Endodermal cell (in vitro differentiated cells): Measurements from ENCODE around the gene ENDOV. TPM values are rescaled to one million over a fixed set of nuclear protein-coding genes. Genes with fewer than 3 reads are reported as not detected.
A peak's percentile ranks its signal among the peaks of the same experiment; 100 is the strongest.

Experiments used
- DNase-seq: peaks from one replicate; pipeline ENCODE4 v3.0.0-alpha.2; 2017
- H3K27ac ChIP-seq: 2 replicates; pipeline ENCODE4 v1.5.1; 2013; ENCODE audit warnings: mild to moderate bottlenecking, low read depth, low read length, moderate library complexity
- H3K27me3 ChIP-seq: 2 replicates; pipeline ENCODE4 v1.6.1; 2013; ENCODE audit warnings: mild to moderate bottlenecking, low read length, moderate library complexity; ENCODE audit not compliant: insufficient read depth, control insufficient read depth, poor library complexity, severe bottlenecking
- H3K36me3 ChIP-seq: 2 replicates; pipeline ENCODE4 v1.7.0; 2013; ENCODE audit warnings: mild to moderate bottlenecking, low read length, moderate library complexity; ENCODE audit not compliant: control insufficient read depth, insufficient read depth
- H3K4me1 ChIP-seq: one replicate; pipeline ENCODE4 v1.7.0; 2013; ENCODE audit warnings: low read length; ENCODE audit not compliant: control insufficient read depth, insufficient read depth
- H3K4me3 ChIP-seq: 2 replicates; pipeline ENCODE4 v1.5.1; 2013; ENCODE audit warnings: mild to moderate bottlenecking, low read length, moderate library complexity
- H3K9ac ChIP-seq: 2 replicates; pipeline ENCODE4 v1.6.1; 2013; ENCODE audit warnings: mild to moderate bottlenecking, low read length, moderate library complexity; ENCODE audit not compliant: poor library complexity, severe bottlenecking; ENCODE audit errors: extremely low read depth
- H3K9me3 ChIP-seq: 2 replicates; pipeline ENCODE4 v1.6.1; 2013; ENCODE audit warnings: mild to moderate bottlenecking, low read length, moderate library complexity; ENCODE audit not compliant: control insufficient read depth
- H3K27ac Mint-ChIP-seq: 2 replicates; pipeline ENCODE4 v1.8.0; 2020; ENCODE audit warnings: mixed read lengths
- H3K27me3 Mint-ChIP-seq: 2 replicates; pipeline ENCODE4 v1.8.0; 2021; ENCODE audit warnings: mild to moderate bottlenecking, mixed read lengths; ENCODE audit not compliant: insufficient read depth
- H3K36me3 Mint-ChIP-seq: 2 replicates; pipeline ENCODE4 v1.8.0; 2020; ENCODE audit warnings: low read depth, mixed read lengths
- H3K4me1 Mint-ChIP-seq: 2 replicates; pipeline ENCODE4 v1.8.0; 2020; ENCODE audit warnings: mixed read lengths
- H3K4me3 Mint-ChIP-seq: 2 replicates; pipeline ENCODE4 v1.8.0; 2020; ENCODE audit warnings: mild to moderate bottlenecking, moderate library complexity, mixed read lengths
- H3K9me3 Mint-ChIP-seq: 2 replicates; pipeline ENCODE4 v1.8.0; 2020; ENCODE audit warnings: mild to moderate bottlenecking, mixed read lengths
- CTCF ChIP-seq: fragments of 200-600 bp; sonication (generic); conservative IDR thresholded peaks from 2 replicates; pipeline ENCODE4 v1.5.0; 2021; ENCODE audit warnings: antibody characterized with exemption, mild to moderate bottlenecking
- WGBS, 2 experiments: methylation state at CpG; one replicate each; pipeline versions ENCODE4 v1.1.5 to v1.1.7; 2013; ENCODE audit warnings: missing lambda C conversion rate in 2 of 2, mixed read lengths in 1 of 2; ENCODE audit not compliant: insufficient coverage in 1 of 2, insufficient read length in 1 of 2; 5-methylcytosine and 5-hydroxymethylcytosine counted together
- long read RNA-seq, 4 experiments: library from polyadenylated mRNA in 2 of 4; library from RNA in 1 of 4; library from capped mRNA in 1 of 4; stranded (forward) in 3 of 4; unstranded in 1 of 4; transcript quantifications; one replicate each; pipeline ENCODE4 v2.0.0, GENCODE V29; 2020 to 2021; ENCODE audit warnings: inconsistent platforms in 1 of 4
- polyA plus RNA-seq, 2 experiments: library from polyadenylated mRNA; stranded (reverse); fragments of 50-300 nt; gene quantifications; one replicate each; pipeline ENCODE4 v1.2.3, GENCODE V29; 2013
- total RNA-seq, 2 donors: library from RNA; stranded (reverse); fragmentation: NEBNext Ultra II Directional in 1 of 2; extraction: Animal tissue kit (Norgen Biotek cat#: 25700) in 1 of 2; gene quantifications; 2 replicates in 1 of 2; 3 replicates in 1 of 2; pipeline ENCODE4 v1.2.1, GENCODE V29; 2021

Gene ENDOV
- total RNA-seq: 10 to 100 TPM; 38.8 to 47.1 TPM
- 33.2 TPM for polyA plus RNA-seq (2013, experiment 1 of 2)
- 32.9 TPM for polyA plus RNA-seq (2013, experiment 2 of 2)
- long read RNA-seq, experiment 1, partial matches to known transcripts: 4 of 11 reads
- long read RNA-seq, experiment 1, other reads (novel, unspliced or antisense): 7 of 11 reads
- long read RNA-seq, experiment 2, partial matches to known transcripts: 9 of 39 reads
- long read RNA-seq, experiment 2, other reads (novel, unspliced or antisense): 29 of 39 reads
- long read RNA-seq, experiment 3, transcript ENDOV-201 (8 exons, 1,226 nt): major isoform, 8 of 62 reads
- long read RNA-seq, experiment 3, partial matches to known transcripts: 9 of 62 reads
- long read RNA-seq, experiment 3, other reads (novel, unspliced or antisense): 39 of 62 reads
- long read RNA-seq, experiment 4, partial matches to known transcripts: 4 of 42 reads
- long read RNA-seq, experiment 4, other reads (novel, unspliced or antisense): 33 of 42 reads

- Mint-ChIP-seq H3K27ac (peak within 1 kb of the TSS; percentile 97), H3K4me3 (peak within 1 kb of the TSS; percentile 87), H3K27me3 (peaks cover 15% of the 10 kb centered on the region), H3K4me1 (peaks cover 35% of the 10 kb centered on the region), H3K9me3 (no peaks in the 10 kb centered on the region), H3K36me3 (peaks cover 28% of the 10 kb centered on the region)
- no peaks in the 10 kb centered on the region for H3K9me3 ChIP-seq
- peak; percentile 98 for DNase-seq
- peak within 1 kb of the TSS; percentile 96 for H3K4me3 ChIP-seq
- WGBS, 2 experiments: 0 to 1% methylated on average over 62 to 97 of the region's 97 CpGs
- TF ChIP-seq CTCF: no peak
- peaks cover 10% of the 10 kb centered on the region for H3K4me1 ChIP-seq
- peak within 1 kb of the TSS; percentile 92 for H3K9ac ChIP-seq
- H3K36me3 ChIP-seq: peaks cover 21% of the 10 kb centered on the region
- H3K27ac ChIP-seq: peak within 1 kb of the TSS; percentile 94
- no peaks in the 10 kb centered on the region for H3K27me3 ChIP-seq
Measured at GRCh38 chr17:80414803-80415625, at the start of gene ENDOV. TSS of gene ENDOV (plus strand) at chr17:80415167. CDS start at chr17:80415195, 28 bp downstream.

- 95% methylated on average over 11 of the region's 11 CpGs for whole genome bisulfite sequencing, 2 experiments
- no peaks in the 10 kb centered on the region for H3K27me3 ChIP-seq
- no peaks in the 10 kb centered on the region for H3K9me3 ChIP-seq
- no peak overlapping the region for H3K4me3 ChIP-seq
- Mint-ChIP-seq H3K9me3 (peaks cover 3% of the 10 kb centered on the region), H3K36me3 (peaks cover 79% of the 10 kb centered on the region), H3K27ac (no peak overlapping the region), H3K27me3 (no peaks in the 10 kb centered on the region), H3K4me1 (no peaks in the 10 kb centered on the region), H3K4me3 (no peak overlapping the region)
- H3K4me1 ChIP-seq: no peaks in the 10 kb centered on the region
- no peak overlapping the region for H3K27ac ChIP-seq
- no peak for TF ChIP-seq CTCF
- no peak overlapping the region for H3K9ac ChIP-seq
- no peak for DNase-seq
- H3K36me3 ChIP-seq: peaks cover 97% of the 10 kb centered on the region
Measured at GRCh38 chr17:80365983-80366382, 49.0 kb upstream of the ENDOV start.

GRCh38 chr17:80367503-80367902 is 47.5 kb upstream of the ENDOV start:
- Mint-ChIP-seq H3K36me3 (peaks cover 80% of the 10 kb centered on the region), H3K27me3 (no peaks in the 10 kb centered on the region), H3K4me3 (no peak overlapping the region), H3K4me1 (no peaks in the 10 kb centered on the region), H3K9me3 (no peaks in the 10 kb centered on the region), H3K27ac (peak overlapping the region; percentile 40)
- Histone ChIP-seq H3K36me3 (peaks cover 94% of the 10 kb centered on the region), H3K4me3 (no peak overlapping the region), H3K9me3 (no peaks in the 10 kb centered on the region), H3K9ac (no peak overlapping the region), H3K4me1 (no peaks in the 10 kb centered on the region), H3K27ac (peak overlapping the region; percentile 18), H3K27me3 (no peaks in the 10 kb centered on the region)
- no peak for DNase-seq
- TF ChIP-seq CTCF: no peak
- WGBS, 2 experiments: 92 to 94% methylated on average over 5 to 17 of the region's 17 CpGs
